Endothelial cell of umbilical vein (primary cell): ENCODE data around the gene STX4.

ENCODE experiments used
- EZH2 ChIP-seq: IDR thresholded peaks from 2 replicates; pipeline ENCODE4 v1.6.1; 2012; ENCODE audit warnings: borderline replicate concordance, low read depth, mild to moderate bottlenecking, moderate library complexity, low read length, inconsistent platforms; ENCODE audit not compliant: severe bottlenecking
- TF ChIP-seq, protein P1 (sequence below), 2 donors: IDR thresholded peaks; 1 replicate in 1 of 2; 2 replicates in 1 of 2; pipeline ENCODE4 v1.5.1; 2011; ENCODE audit warnings: low read length in 2 of 2, mild to moderate bottlenecking in 2 of 2, moderate library complexity in 2 of 2, control low read depth in 1 of 2, inconsistent platforms in 1 of 2, low read depth in 1 of 2; ENCODE audit not compliant: insufficient read depth in 1 of 2; ENCODE audit errors: extremely low read depth in 1 of 2

DNA sequence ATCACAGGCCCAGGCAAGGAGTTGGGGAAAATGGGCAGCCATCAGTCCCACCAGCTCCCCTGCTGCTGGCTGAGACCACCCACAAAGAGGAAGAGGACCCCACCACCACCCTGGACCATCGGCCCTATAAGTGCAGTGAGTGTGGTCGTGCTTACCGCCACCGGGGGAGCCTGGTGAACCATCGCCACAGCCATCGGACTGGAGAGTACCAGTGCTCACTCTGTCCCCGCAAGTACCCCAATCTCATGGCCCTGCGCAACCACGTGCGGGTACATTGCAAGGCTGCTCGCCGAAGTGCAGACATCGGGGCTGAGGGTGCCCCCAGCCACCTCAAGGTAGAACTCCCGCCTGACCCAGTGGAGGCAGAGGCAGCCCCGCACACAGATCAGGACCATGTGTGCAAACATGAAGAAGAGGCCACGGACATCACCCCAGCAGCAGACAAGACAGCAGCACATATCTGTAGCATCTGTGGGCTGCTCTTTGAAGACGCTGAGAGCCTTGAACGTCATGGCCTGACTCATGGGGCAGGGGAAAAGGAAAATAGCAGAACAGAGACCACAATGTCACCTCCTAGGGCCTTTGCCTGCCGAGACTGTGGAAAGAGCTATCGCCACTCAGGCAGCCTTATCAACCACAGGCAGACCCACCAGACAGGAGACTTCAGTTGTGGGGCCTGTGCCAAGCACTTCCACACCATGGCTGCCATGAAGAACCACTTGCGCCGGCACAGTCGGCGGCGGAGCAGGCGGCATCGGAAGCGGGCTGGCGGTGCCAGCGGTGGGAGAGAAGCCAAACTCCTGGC is 44.4 kb downstream of the STX4 start:
- TF ChIP-seq, protein P1, sequence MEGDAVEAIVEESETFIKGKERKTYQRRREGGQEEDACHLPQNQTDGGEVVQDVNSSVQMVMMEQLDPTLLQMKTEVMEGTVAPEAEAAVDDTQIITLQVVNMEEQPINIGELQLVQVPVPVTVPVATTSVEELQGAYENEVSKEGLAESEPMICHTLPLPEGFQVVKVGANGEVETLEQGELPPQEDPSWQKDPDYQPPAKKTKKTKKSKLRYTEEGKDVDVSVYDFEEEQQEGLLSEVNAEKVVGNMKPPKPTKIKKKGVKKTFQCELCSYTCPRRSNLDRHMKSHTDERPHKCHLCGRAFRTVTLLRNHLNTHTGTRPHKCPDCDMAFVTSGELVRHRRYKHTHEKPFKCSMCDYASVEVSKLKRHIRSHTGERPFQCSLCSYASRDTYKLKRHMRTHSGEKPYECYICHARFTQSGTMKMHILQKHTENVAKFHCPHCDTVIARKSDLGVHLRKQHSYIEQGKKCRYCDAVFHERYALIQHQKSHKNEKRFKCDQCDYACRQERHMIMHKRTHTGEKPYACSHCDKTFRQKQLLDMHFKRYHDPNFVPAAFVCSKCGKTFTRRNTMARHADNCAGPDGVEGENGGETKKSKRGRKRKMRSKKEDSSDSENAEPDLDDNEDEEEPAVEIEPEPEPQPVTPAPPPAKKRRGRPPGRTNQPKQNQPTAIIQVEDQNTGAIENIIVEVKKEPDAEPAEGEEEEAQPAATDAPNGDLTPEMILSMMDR (IDR thresholded peaks at IDR 0.05; ENCODE audit: extremely low read depth in 1 of 2, insufficient read depth in 1 of 2, low read depth in 1 of 2, low read length in 2 of 2): no peak
- TF ChIP-seq EZH2: no peak
